Caco-2 (cell line): ENCODE data around the gene POLR1C. TPM values are rescaled to one million over a fixed set of nuclear protein-coding genes. Genes with fewer than 3 reads are reported as not detected.
"Not testable (repeated sequence)": the region's sequence is repeated elsewhere in the genome, so short reads cannot be mapped to it uniquely, and the experiment has no call there.

Experiments used
- BruUV-seq: library from RNA; stranded (reverse); fragments of 400-500 nt; replicated peaks from 2 replicates; lab custom pipeline; 2021; lab: Mats Ljungman, UMichigan
- CTCF ChIA-PET: fragments of 300-600 bp; sonication (Branson Sonifier 250); formaldehyde crosslinking; loops from one replicate; lab custom pipeline; 2022; ENCODE audit warnings: antibody characterized with exemption; lab: Charles Lee
- POLR2A ChIA-PET: fragments of 300-600 bp; sonication (Branson Sonifier 250); formaldehyde crosslinking; loops from one replicate; lab custom pipeline; 2022; ENCODE audit warnings: antibody characterized with exemption; lab: Charles Lee
- DNase-seq, 2 experiments: peaks; one replicate each; pipeline versions ENCODE4 v3.0.0 to v3.0.0-alpha.2; 2020 to 2022
- H3K27me3 ChIP-seq: replicated peaks from 2 replicates; pipeline ENCODE4 v1.6.0; 2011; ENCODE audit warnings: low read length; ENCODE audit not compliant: control insufficient read depth, insufficient read depth
- H3K36me3 ChIP-seq: 2 replicates; pipeline ENCODE4 v1.5.1; 2011; ENCODE audit warnings: low read length; ENCODE audit not compliant: control insufficient read depth, insufficient read depth
- H3K4me1 ChIP-seq: fragments of 250-450 bp; sonication (Bioruptor Pico); 2 replicates; pipeline ENCODE4 v1.5.1; 2020; ENCODE audit warnings: mild to moderate bottlenecking
- H3K4me3 ChIP-seq: 2 replicates; pipeline ENCODE4 v1.5.1; 2011; ENCODE audit warnings: low read depth, mild to moderate bottlenecking, control low read depth, low read length
- H3K9me3 ChIP-seq: fragments of 250-450 bp; sonication (Bioruptor Pico); 2 replicates; pipeline ENCODE4 v1.5.1; 2020; ENCODE audit warnings: mild to moderate bottlenecking, moderate library complexity
- H3K27ac Mint-ChIP-seq: one replicate; pipeline ENCODE4 v1.8.0; 2022; ENCODE audit warnings: mixed read lengths; ENCODE audit not compliant: unreplicated experiment
- H3K27me3 Mint-ChIP-seq: one replicate; pipeline ENCODE4 v1.8.0; 2022; ENCODE audit warnings: mixed read lengths; ENCODE audit not compliant: insufficient read depth, unreplicated experiment
- H3K36me3 Mint-ChIP-seq: one replicate; pipeline ENCODE4 v1.8.0; 2022; ENCODE audit warnings: mild to moderate bottlenecking, mixed read lengths; ENCODE audit not compliant: insufficient read depth, unreplicated experiment
- H3K4me1 Mint-ChIP-seq: one replicate; pipeline ENCODE4 v1.8.0; 2022; ENCODE audit warnings: low read depth, mixed read lengths; ENCODE audit not compliant: unreplicated experiment
- H3K4me3 Mint-ChIP-seq: one replicate; pipeline ENCODE4 v1.8.0; 2022; ENCODE audit warnings: mild to moderate bottlenecking, moderate library complexity, mixed read lengths; ENCODE audit not compliant: unreplicated experiment
- H3K9me3 Mint-ChIP-seq: one replicate; pipeline ENCODE4 v1.8.0; 2022; ENCODE audit warnings: mixed read lengths; ENCODE audit not compliant: unreplicated experiment
- intact Hi-C: fragments of 100-400 bp; cut with micrococcal nuclease; formaldehyde crosslinking; loops from one replicate; pipeline ENCODE4 v1.10.0; 2022; ENCODE audit not compliant: unreplicated experiment
- total RNA-seq: library from RNA; stranded (reverse); gene quantifications from 2 replicates; pipeline ENCODE4 v1.2.3, GENCODE V29; 2022
- TF ChIP-seq, protein P1 (sequence below), 2 experiments: fragments of 200-600 bp in 1 of 2; IDR thresholded peaks; 1 replicate in 1 of 2; 2 replicates in 1 of 2; pipeline versions ENCODE4 v1.5.1 to v1.8.0; 2011 to 2022; ENCODE audit warnings: antibody characterized with exemption in 1 of 2, control low read depth in 1 of 2, inconsistent platforms in 1 of 2, low read depth in 1 of 2, low read length in 1 of 2, mild to moderate bottlenecking in 1 of 2, moderate library complexity in 1 of 2; ENCODE audit not compliant: insufficient read depth in 1 of 2, severe bottlenecking in 1 of 2, unreplicated experiment in 1 of 2

POLR1C gene
- total RNA-seq, 1 experiment from 2014 or later: 43.7 TPM

- H3K36me3 ChIP-seq: no peaks in the 10 kb centered on the region; the same call in 1 of the 2 replicates
- Mint-ChIP-seq H3K36me3 (peaks cover 82% of the 10 kb centered on the region), H3K27me3 (no peaks in the 10 kb centered on the region), H3K27ac (no peak overlapping the region), H3K9me3 (no peaks in the 10 kb centered on the region), H3K4me3 (no peak overlapping the region), H3K4me1 (no peaks in the 10 kb centered on the region)
- DNase-seq: no peak
- ChIA-PET POLR2A (no interaction called here), CTCF (no interaction called here)
- H3K9me3 ChIP-seq: no peaks in the 10 kb centered on the region
- H3K27me3 ChIP-seq: no peaks in the 10 kb centered on the region
- no TSS peak for BruUV-seq
- H3K4me1 ChIP-seq: no peaks in the 10 kb centered on the region
- intact Hi-C loops: no loop called here
- H3K4me3 ChIP-seq: no peak overlapping the region
- TF ChIP-seq, protein P1, sequence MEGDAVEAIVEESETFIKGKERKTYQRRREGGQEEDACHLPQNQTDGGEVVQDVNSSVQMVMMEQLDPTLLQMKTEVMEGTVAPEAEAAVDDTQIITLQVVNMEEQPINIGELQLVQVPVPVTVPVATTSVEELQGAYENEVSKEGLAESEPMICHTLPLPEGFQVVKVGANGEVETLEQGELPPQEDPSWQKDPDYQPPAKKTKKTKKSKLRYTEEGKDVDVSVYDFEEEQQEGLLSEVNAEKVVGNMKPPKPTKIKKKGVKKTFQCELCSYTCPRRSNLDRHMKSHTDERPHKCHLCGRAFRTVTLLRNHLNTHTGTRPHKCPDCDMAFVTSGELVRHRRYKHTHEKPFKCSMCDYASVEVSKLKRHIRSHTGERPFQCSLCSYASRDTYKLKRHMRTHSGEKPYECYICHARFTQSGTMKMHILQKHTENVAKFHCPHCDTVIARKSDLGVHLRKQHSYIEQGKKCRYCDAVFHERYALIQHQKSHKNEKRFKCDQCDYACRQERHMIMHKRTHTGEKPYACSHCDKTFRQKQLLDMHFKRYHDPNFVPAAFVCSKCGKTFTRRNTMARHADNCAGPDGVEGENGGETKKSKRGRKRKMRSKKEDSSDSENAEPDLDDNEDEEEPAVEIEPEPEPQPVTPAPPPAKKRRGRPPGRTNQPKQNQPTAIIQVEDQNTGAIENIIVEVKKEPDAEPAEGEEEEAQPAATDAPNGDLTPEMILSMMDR (IDR thresholded peaks at IDR 0.05; ENCODE audit: insufficient read depth in 1 of 2, low read depth in 1 of 2, low read length in 1 of 2, severe bottlenecking in 1 of 2, unreplicated experiment in 1 of 2): no peak
Measured at GRCh38 chr6:43547222-43547621, 30.3 kb downstream of the POLR1C start.

DNA sequence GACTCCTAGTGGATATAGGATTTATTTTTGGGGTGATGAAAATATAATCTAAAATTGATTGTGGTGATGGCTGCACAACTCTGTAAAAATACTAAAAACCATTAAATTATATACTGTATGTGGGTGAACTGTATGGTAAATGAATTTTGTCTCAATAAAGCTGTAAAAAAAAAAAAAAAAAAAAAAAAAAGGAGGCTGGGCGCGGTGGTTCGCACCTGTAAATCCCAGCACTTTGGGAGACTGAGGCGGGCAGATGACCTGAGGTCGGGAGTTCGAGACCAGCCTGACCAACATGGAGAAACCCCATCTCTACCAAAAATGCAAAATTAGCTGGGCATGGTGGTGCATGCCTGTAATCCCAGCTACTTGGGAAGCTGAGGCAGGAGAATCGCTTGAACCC is 40.7 kb downstream of the POLR1C start:
- CTCF ChIA-PET, H3K9me3 ChIP-seq, H3K4me3 Mint-ChIP-seq, H3K4me3 ChIP-seq, H3K27me3 Mint-ChIP-seq, H3K27me3 ChIP-seq, H3K9me3 Mint-ChIP-seq, DNase-seq, H3K4me1 Mint-ChIP-seq, H3K36me3 ChIP-seq, BruUV-seq, H3K4me1 ChIP-seq, H3K27ac Mint-ChIP-seq, intact Hi-C loops: not testable (repeated sequence)
- peaks cover 96% of the 10 kb centered on the region for H3K36me3 Mint-ChIP-seq
- POLR2A ChIA-PET: interaction anchor here (0.6 kb wide), 1 partner anchor 130 kb away, joined by 7 read pairs; the partner anchor contains the start of gene ABCC10

DNA sequence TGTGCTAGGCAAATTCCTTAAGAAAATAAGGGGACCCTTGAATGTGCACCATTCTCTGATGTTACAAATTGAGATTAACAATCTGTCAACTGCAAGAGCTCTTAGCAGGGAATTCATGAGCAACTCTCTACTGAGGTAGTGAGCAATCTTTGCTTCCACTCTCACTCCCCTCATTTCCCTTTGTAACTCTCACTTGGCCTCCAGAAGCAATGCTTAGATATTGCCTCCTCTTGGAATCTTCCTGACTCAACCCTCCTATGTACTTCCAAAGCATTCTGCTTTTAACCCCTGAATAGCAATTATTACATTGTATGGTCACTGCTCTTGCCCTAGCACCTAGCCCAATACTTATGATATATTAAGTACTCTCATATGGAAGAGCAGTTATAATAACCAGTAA is 42.4 kb downstream of the POLR1C start:
- TF ChIP-seq, protein P1 (IDR thresholded peaks at IDR 0.05; ENCODE audit: insufficient read depth in 1 of 2, low read depth in 1 of 2, low read length in 1 of 2, severe bottlenecking in 1 of 2, unreplicated experiment in 1 of 2): no peak
- no peak overlapping the region for H3K4me3 Mint-ChIP-seq
- no TSS peak for BruUV-seq
- ChIA-PET POLR2A (no interaction called here), CTCF (no interaction called here)
- H3K4me1 Mint-ChIP-seq: no peaks in the 10 kb centered on the region
- DNase-seq: no peak
- Histone ChIP-seq H3K27me3 (no peaks in the 10 kb centered on the region), H3K9me3 (no peaks in the 10 kb centered on the region), H3K4me1 (no peaks in the 10 kb centered on the region), H3K36me3 (no peaks in the 10 kb centered on the region; the same call in none of the 2 replicates), H3K4me3 (no peak overlapping the region)
- peaks cover 96% of the 10 kb centered on the region for H3K36me3 Mint-ChIP-seq
- H3K27ac Mint-ChIP-seq: no peak overlapping the region
- no peaks in the 10 kb centered on the region for H3K27me3 Mint-ChIP-seq
- intact Hi-C loops: no loop called here
- H3K9me3 Mint-ChIP-seq: no peaks in the 10 kb centered on the region
